Sigmoid colon (tissue), 7 donors: ENCODE measurements around the gene MYADML2. TPM values are rescaled to one million over a fixed set of nuclear protein-coding genes. Genes with fewer than 3 reads are reported as not detected.

Experiments used
- DNase-seq: peaks from one replicate; pipeline ENCODE4 v3.0.0-alpha.2; 2019
- H3K27ac ChIP-seq, 4 donors: fragments of 200-600 bp; sonication (generic); one replicate each; pipeline ENCODE4 v1.5.1; 2016 to 2019; ENCODE audit warnings: mild to moderate bottlenecking in 1 of 4
- H3K27me3 ChIP-seq, 3 donors: fragments of 200-600 bp; sonication (generic); one replicate each; pipeline ENCODE4 v1.5.1; 2019; ENCODE audit warnings: mild to moderate bottlenecking in 1 of 3
- H3K36me3 ChIP-seq, 4 donors: fragments of 200-600 bp; sonication (generic); one replicate each; pipeline ENCODE4 v1.5.1; 2016 to 2019
- H3K4me1 ChIP-seq, 4 donors: fragments of 200-600 bp; sonication (generic); one replicate each; pipeline ENCODE4 v1.5.1; 2017 to 2019
- H3K4me3 ChIP-seq, 4 donors: fragments of 200-600 bp; sonication (generic); one replicate each; pipeline ENCODE4 v1.5.1; 2017 to 2019; ENCODE audit warnings: mild to moderate bottlenecking in 2 of 4, moderate library complexity in 1 of 4
- H3K9me3 ChIP-seq, 4 donors: fragments of 200-600 bp in 3 of 4; sonication (generic) in 3 of 4; one replicate each; pipeline versions ENCODE4 v1.5.1 to v1.6.1; 2013 to 2019
- EP300 ChIP-seq, 4 donors: sonication (generic); formaldehyde crosslinking; IDR thresholded peaks; one replicate each; pipeline ENCODE4 v1.6.1; 2017; ENCODE audit warnings: antibody characterized with exemption in 4 of 4
- POLR2A ChIP-seq, 2 donors: fragments of 450-650 bp; IDR thresholded peaks; one replicate each; pipeline ENCODE4 v1.6.1; 2016; ENCODE audit warnings: antibody characterized with exemption in 2 of 2, mild to moderate bottlenecking in 2 of 2, moderate library complexity in 2 of 2
- POLR2AphosphoS5 ChIP-seq, 4 donors: sonication (generic); formaldehyde crosslinking; IDR thresholded peaks; one replicate each; pipeline ENCODE4 v1.6.1; 2017; ENCODE audit warnings: antibody characterized with exemption in 4 of 4
- WGBS, 2 donors: extraction: QIAGEN DNeasy Blood & Tissue Kit; methylation state at CpG; one replicate each; pipeline ENCODE4 v1.1.7; 2013; 5-methylcytosine and 5-hydroxymethylcytosine counted together
- intact Hi-C: fragments of 100-400 bp; cut with DNase I; formaldehyde crosslinking; loops from one replicate; pipeline ENCODE4 v1.15.1; 2023
- polyA plus RNA-seq, 3 donors: library from polyadenylated mRNA; stranded (reverse); fragments of 200-250 nt; gene quantifications; one replicate each; pipeline ENCODE4 v1.2.3, GENCODE V29; 2013
- total RNA-seq, 4 donors: library from RNA; depleted of rRNA; stranded (reverse); fragments of >200 nt; gene quantifications; one replicate each; pipeline ENCODE4 v1.1.0, GENCODE V29; 2016
- TF ChIP-seq, protein P1 (sequence below), 4 experiments: fragments of 450-650 bp in 3 of 4; fragments of 200-600 bp in 1 of 4; IDR thresholded peaks; one replicate each; pipeline ENCODE4 v1.5.1; 2016 to 2019; ENCODE audit warnings: antibody characterized with exemption in 4 of 4, mild to moderate bottlenecking in 3 of 4, moderate library complexity in 2 of 4
- donor health status: healthy with polysubstance abuse.
- donor health status: Bipolar disorder and iron deficiency.
- donor health status: healthy.

MYADML2 gene
- total and polyA plus RNA-seq, 7 donors = not detected

DNA sequence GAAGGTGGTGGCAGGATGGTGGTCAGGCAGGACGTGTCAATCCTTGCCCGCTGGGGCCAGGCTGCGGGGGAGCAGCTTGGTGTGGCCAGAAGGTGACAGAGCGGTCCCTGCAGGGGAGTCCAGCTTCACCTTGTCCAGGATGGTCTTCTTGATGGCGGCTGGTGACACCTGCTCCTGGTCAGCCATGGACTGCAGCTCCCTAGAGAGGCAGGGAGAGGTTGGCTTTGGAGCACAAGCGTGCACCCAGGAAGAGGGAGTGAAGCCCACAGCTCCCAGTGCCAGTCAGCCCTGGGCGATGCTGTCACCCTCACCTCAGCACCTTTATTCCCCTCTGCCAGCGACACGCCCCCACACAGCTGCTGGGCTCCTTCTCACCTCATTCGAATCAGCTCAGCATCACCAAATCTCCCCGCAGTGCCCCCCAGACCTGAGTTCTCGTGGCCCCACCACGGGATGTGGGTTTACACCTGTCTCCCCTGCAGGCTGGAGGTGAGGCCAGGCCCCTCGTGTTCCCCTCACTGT lies 13.8 kb downstream of the MYADML2 start:
- Histone ChIP-seq H3K4me1 (peaks cover 0 to 31% (median 18%) of the 10 kb centered on the region in 4 donors), H3K9me3 (no peaks in the 10 kb centered on the region), H3K4me3 (no peak overlapping the region), H3K27me3 (peaks cover 0 to 10% (median 0%) of the 10 kb centered on the region in 3 donors), H3K27ac (no peak overlapping the region), H3K36me3 (no peaks in the 10 kb centered on the region)
- intact Hi-C loops = no loop called here
- no peak for TF ChIP-seq POLR2A (IDR thresholded peaks at IDR 0.05)
- TF ChIP-seq, protein P1, sequence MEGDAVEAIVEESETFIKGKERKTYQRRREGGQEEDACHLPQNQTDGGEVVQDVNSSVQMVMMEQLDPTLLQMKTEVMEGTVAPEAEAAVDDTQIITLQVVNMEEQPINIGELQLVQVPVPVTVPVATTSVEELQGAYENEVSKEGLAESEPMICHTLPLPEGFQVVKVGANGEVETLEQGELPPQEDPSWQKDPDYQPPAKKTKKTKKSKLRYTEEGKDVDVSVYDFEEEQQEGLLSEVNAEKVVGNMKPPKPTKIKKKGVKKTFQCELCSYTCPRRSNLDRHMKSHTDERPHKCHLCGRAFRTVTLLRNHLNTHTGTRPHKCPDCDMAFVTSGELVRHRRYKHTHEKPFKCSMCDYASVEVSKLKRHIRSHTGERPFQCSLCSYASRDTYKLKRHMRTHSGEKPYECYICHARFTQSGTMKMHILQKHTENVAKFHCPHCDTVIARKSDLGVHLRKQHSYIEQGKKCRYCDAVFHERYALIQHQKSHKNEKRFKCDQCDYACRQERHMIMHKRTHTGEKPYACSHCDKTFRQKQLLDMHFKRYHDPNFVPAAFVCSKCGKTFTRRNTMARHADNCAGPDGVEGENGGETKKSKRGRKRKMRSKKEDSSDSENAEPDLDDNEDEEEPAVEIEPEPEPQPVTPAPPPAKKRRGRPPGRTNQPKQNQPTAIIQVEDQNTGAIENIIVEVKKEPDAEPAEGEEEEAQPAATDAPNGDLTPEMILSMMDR (IDR thresholded peaks at IDR 0.05) = no peak
- TF ChIP-seq EP300 (IDR thresholded peaks at IDR 0.05) = no peak
- TF ChIP-seq POLR2AphosphoS5 (IDR thresholded peaks at IDR 0.05) = no peak
- WGBS, 2 donors = 88 to 94% methylated on average over 14 of the region's 14 CpGs
- no peak for DNase-seq

DNA sequence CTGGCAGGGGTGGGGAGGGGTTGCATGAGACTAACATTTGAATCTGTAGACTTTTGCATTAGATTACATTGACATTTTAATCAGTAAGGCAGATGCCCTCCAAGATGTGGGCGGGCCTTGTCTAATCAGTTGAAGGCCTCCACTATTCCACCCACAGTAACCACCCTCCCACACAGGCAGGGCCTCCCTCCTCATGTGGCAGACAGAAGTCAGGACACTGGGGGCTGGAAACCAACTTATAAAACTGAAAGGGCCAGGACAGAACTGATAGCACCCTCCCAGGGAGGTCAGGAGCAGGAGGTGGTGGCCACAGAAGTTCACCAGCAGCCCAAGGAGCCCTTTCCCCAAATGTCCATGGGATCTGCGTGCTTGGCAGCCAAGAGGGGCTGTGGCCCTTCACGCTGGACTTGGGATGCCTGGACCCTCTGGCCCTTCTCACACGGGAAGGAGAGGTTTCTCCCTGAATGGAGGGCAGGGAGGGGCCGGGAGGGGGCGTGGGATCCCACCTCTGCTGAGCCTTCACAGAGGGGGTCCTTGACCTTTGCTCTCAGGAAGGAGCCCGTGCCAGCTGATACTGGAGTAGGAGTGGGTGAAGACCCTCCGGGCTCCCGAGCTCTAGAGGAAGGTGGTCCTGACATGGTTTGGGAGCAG lies 14.6 kb downstream of the MYADML2 start:
- no peak overlapping the region for H3K4me3 ChIP-seq
- TF ChIP-seq EP300 (IDR thresholded peaks at IDR 0.05) (no peak), POLR2A (IDR thresholded peaks at IDR 0.05) (no peak), POLR2AphosphoS5 (IDR thresholded peaks at IDR 0.05) (no peak)
- TF ChIP-seq, protein P1 (IDR thresholded peaks at IDR 0.05) = no peak
- DNase-seq = no peak
- H3K4me1 ChIP-seq = peaks cover 0 to 29% (median 20%) of the 10 kb centered on the region in 4 donors
- peaks cover 0 to 13% (median 0%) of the 10 kb centered on the region in 3 donors for H3K27me3 ChIP-seq
- no peaks in the 10 kb centered on the region for H3K9me3 ChIP-seq
- no peak overlapping the region for H3K27ac ChIP-seq
- no peaks in the 10 kb centered on the region for H3K36me3 ChIP-seq
- 92 to 93% methylated on average over 9 of the region's 9 CpGs for WGBS, 2 donors
- intact Hi-C loops = no loop called here

DNA sequence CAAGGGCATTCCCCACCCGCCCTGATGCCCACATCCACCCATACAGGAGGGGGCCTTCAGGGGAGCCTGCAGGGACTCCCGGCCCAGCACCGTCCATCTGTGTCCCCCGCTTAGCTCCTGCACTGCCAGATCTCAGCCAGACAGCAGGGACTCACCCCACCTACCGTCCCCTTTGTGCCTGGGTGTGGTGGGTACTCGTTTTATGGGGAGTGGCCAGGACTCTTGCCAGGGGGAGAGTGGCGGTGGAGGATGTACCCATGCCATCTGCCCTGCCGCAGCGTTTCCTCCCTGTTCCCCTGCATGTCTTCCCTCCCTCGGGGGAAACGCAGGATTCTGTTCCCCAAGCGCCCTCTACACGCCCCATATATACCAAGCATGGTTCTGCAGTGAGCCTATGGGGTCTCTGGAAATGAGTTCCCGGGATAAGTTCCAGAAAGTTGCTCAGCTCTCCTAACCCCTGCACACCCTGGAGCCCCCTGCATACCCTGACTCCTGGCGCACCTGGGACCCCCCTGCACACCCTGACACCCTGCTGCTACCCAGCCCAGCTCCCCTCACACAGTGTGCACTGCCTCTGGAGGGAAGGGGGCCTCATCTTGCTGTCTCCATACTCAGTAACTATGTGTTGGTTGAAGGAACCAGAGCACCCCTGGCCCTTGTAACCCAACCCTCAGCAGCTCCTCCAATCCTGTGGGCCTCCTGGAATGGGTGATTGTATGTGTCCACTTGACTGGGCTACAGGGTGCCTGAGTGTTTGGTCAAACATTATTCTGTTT lies 15.3 kb downstream of the MYADML2 start:
- 17 to 44% methylated on average over 15 of the region's 15 CpGs for WGBS, 2 donors
- no peak for DNase-seq
- TF ChIP-seq EP300 (IDR thresholded peaks at IDR 0.05) = no peak
- no peak for TF ChIP-seq POLR2A (IDR thresholded peaks at IDR 0.05)
- TF ChIP-seq, protein P1 (IDR thresholded peaks at IDR 0.05) = no peak
- no peak for TF ChIP-seq POLR2AphosphoS5 (IDR thresholded peaks at IDR 0.05)

DNA sequence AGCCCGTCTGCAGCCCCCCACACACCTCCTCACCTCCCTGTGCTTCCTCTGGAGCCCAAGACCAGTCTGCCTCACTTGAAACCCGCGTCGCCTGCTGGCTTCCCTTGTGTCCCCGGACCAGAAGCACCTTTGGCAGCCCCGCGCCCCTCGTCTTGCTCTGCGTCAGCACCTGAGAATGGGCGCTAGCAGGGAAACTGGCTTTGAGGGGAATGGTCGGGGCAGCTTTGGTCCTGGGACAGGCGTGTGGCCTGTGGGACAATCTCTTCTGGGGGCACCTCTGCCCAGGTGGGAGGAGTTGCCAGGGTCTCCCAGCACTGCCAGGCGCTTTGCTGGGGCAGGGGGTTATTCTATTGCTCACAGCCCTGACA lies 15.9 kb downstream of the MYADML2 start:
- Histone ChIP-seq H3K27ac (no peak overlapping the region), H3K4me1 (peaks cover 0 to 19% (median 15%) of the 10 kb centered on the region in 4 donors), H3K27me3 (peaks cover 0 to 13% (median 0%) of the 10 kb centered on the region in 3 donors), H3K9me3 (no peaks in the 10 kb centered on the region), H3K36me3 (no peaks in the 10 kb centered on the region), H3K4me3 (no peak overlapping the region)
- whole genome bisulfite sequencing, 2 donors = 73 to 78% methylated on average over 13 of the region's 13 CpGs
- intact Hi-C loops = no loop called here
- TF ChIP-seq EP300 (IDR thresholded peaks at IDR 0.05) (no peak), POLR2A (IDR thresholded peaks at IDR 0.05) (no peak), POLR2AphosphoS5 (IDR thresholded peaks at IDR 0.05) (no peak)
- TF ChIP-seq, protein P1 (IDR thresholded peaks at IDR 0.05) = no peak
- DNase-seq = no peak

More for the DNA sequence above, 15.3 kb downstream of the MYADML2 start:
- Histone ChIP-seq H3K4me1 (peaks cover 0 to 22% (median 16%) of the 10 kb centered on the region in 4 donors), H3K27ac (no peak overlapping the region), H3K36me3 (no peaks in the 10 kb centered on the region), H3K27me3 (peaks cover 0 to 13% (median 0%) of the 10 kb centered on the region in 3 donors), H3K9me3 (no peaks in the 10 kb centered on the region), H3K4me3 (no peak overlapping the region)
- intact Hi-C loops = no loop called here
